Naive thymus-derived CD8-positive, alpha-beta T cell (primary cell): Measurements from ENCODE around the gene ATP6V1A. TPM values are rescaled to one million over a fixed set of nuclear protein-coding genes. Genes with fewer than 3 reads are reported as not detected.

Source experiments
- polyA plus RNA-seq, 3 donors: library from polyadenylated mRNA; unstranded; fragments of 300-500 nt; fragmentation: Illumina TruSeq; gene quantifications; one replicate each; pipeline ENCODE4 v1.2.3, GENCODE V29; 2021
- total RNA-seq, 8 experiments: library from RNA in 2 of 8; stranded (reverse) in 2 of 8; gene quantifications; one replicate each; pipeline ENCODE4 v1.2.3 and lab custom pipeline; 2021 to 2026

ATP6V1A gene
- total and polyA plus RNA-seq, 5 experiments from 2014 or later: 23.0 to 36.9 (median 29.6) TPM

Other genes with a start within 250 kb of the ATP6V1A start
- 10 to 100 TPM; 31.6 to 35.5 TPM for gene SPICE1, start 231.9 kb upstream of the ATP6V1A start, total RNA-seq
- 1 to 10 TPM; 2.9 to 6.6 (median 3.2) TPM for gene SPICE1, start 231.9 kb upstream of the ATP6V1A start, polyA plus RNA-seq
- 10 to 100 TPM; 71.2 to 74.2 TPM for gene SIDT1, start 214.5 kb upstream of the ATP6V1A start, total RNA-seq
- gene SIDT1, start 214.5 kb upstream of the ATP6V1A start, polyA plus RNA-seq: 10 to 100 TPM; 14.1 to 22.8 (median 20.6) TPM
- 10 to 100 TPM; 23.6 to 25.2 TPM for gene USF3, start 50.4 kb upstream of the ATP6V1A start, total RNA-seq
- 1 to 10 TPM; 2.4 to 4.3 (median 4.1) TPM for gene USF3, start 50.4 kb upstream of the ATP6V1A start, polyA plus RNA-seq
- 10 to 100 TPM; 57.9 to 63.2 TPM for gene NAA50, start 786 bp upstream of the ATP6V1A start, total RNA-seq
- 10 to 100 TPM; 41.9 to 65.9 (median 62.4) TPM for gene NAA50, start 786 bp upstream of the ATP6V1A start, polyA plus RNA-seq
- gene GRAMD1C, start 91.8 kb downstream of the ATP6V1A start, total RNA-seq: 1 to 10 TPM in 1 of 2 experiments, under 1 TPM in 1; 0.82 to 2.1 TPM
- under 1 TPM in 2 of 3 donors, not detected in 1; 0.37 to 0.39 TPM for gene GRAMD1C, start 91.8 kb downstream of the ATP6V1A start, polyA plus RNA-seq
- gene ZDHHC23, start 201.0 kb downstream of the ATP6V1A start, total RNA-seq: 1 to 10 TPM; 5.8 to 6.4 TPM
- 1 to 10 TPM in 1 of 3 donors, under 1 TPM in 2; 0.36 to 1.4 (median 0.82) TPM for gene ZDHHC23, start 201.0 kb downstream of the ATP6V1A start, polyA plus RNA-seq